Liver (tissue), 9 donors: Measurements from ENCODE around the gene NINJ1. TPM values are rescaled to one million over a fixed set of nuclear protein-coding genes. Genes with fewer than 3 reads are reported as not detected.

Source experiments
- DNase-seq: peaks from one replicate; pipeline ENCODE4 v3.0.0-alpha.2; 2017; ENCODE audit warnings: low spot score
- H3K27ac ChIP-seq, 2 donors: one replicate each; pipeline ENCODE4 v1.7.0; 2013; ENCODE audit warnings: inconsistent platforms in 2 of 2, low read length in 2 of 2, control low read depth in 1 of 2, low read depth in 1 of 2, mild to moderate bottlenecking in 1 of 2
- H3K27me3 ChIP-seq, 4 donors: one replicate each; pipeline versions ENCODE4 v1.6.1 to v1.7.0; 2013; ENCODE audit warnings: low read length in 3 of 4, inconsistent platforms in 1 of 4, mild to moderate bottlenecking in 1 of 4, moderate library complexity in 1 of 4; ENCODE audit not compliant: control insufficient read depth in 4 of 4, insufficient read depth in 4 of 4
- H3K36me3 ChIP-seq, 4 donors: one replicate each; pipeline versions ENCODE4 v1.6.1 to v1.7.0; 2013; ENCODE audit warnings: low read length in 3 of 4, mild to moderate bottlenecking in 3 of 4, low read depth in 1 of 4, moderate library complexity in 1 of 4; ENCODE audit not compliant: control insufficient read depth in 4 of 4, insufficient read depth in 3 of 4
- H3K4me1 ChIP-seq, 4 donors: one replicate each; pipeline versions ENCODE4 v1.6.1 to v1.7.0; 2013; ENCODE audit warnings: low read length in 3 of 4, mild to moderate bottlenecking in 3 of 4, moderate library complexity in 1 of 4; ENCODE audit not compliant: control insufficient read depth in 4 of 4, insufficient read depth in 4 of 4
- H3K4me3 ChIP-seq, 3 donors: one replicate each; pipeline versions ENCODE4 v1.6.1 to v1.7.0; 2013; ENCODE audit warnings: low read length in 3 of 3, control low read depth in 1 of 3, low read depth in 1 of 3, mild to moderate bottlenecking in 1 of 3
- H3K9ac ChIP-seq, 2 donors: one replicate each; pipeline ENCODE4 v1.7.0; 2013; ENCODE audit warnings: low read length in 2 of 2, mild to moderate bottlenecking in 2 of 2, moderate library complexity in 2 of 2, control low read depth in 1 of 2, low read depth in 1 of 2
- H3K9me3 ChIP-seq, 4 donors: one replicate each; pipeline versions ENCODE4 v1.6.1 to v1.7.0; 2013; ENCODE audit warnings: low read length in 3 of 4; ENCODE audit not compliant: control insufficient read depth in 4 of 4
- ATF3 ChIP-seq: IDR thresholded peaks from 2 replicates; pipeline ENCODE4 v1.6.1; 2016; ENCODE audit warnings: antibody characterized with exemption
- CTCF ChIP-seq: fragments of 150-350 bp; IDR thresholded peaks from 2 replicates; pipeline ENCODE4 v1.5.1; 2017; ENCODE audit warnings: improper control_type of control experiment, low read depth, low read length; ENCODE audit not compliant: missing input control
- EGR1 ChIP-seq, 2 donors: IDR thresholded peaks; 2 replicates each; pipeline ENCODE4 v1.6.1; 2016 to 2018; ENCODE audit warnings: antibody characterized with exemption in 2 of 2, low read depth in 2 of 2
- GABPA ChIP-seq, 2 donors: IDR thresholded peaks in 1 of 2; conservative IDR thresholded peaks in 1 of 2; 2 replicates each; pipeline ENCODE4 v1.6.1; 2016; ENCODE audit warnings: antibody characterized with exemption in 2 of 2, mild to moderate bottlenecking in 1 of 2, moderate library complexity in 1 of 2
- HNF4A ChIP-seq, 2 donors: conservative IDR thresholded peaks; 2 replicates each; pipeline ENCODE4 v1.6.1; 2016; ENCODE audit warnings: antibody characterized with exemption in 2 of 2, mild to moderate bottlenecking in 2 of 2
- JUND ChIP-seq, 2 donors: IDR thresholded peaks; 2 replicates each; pipeline ENCODE4 v1.6.1; 2016; ENCODE audit warnings: antibody characterized with exemption in 2 of 2
- MAX ChIP-seq: IDR thresholded peaks from 2 replicates; pipeline ENCODE4 v1.6.1; 2016; ENCODE audit warnings: antibody characterized with exemption
- NR2F2 ChIP-seq: IDR thresholded peaks from 2 replicates; pipeline ENCODE4 v1.6.1; 2016; ENCODE audit warnings: antibody characterized with exemption
- RAD21 ChIP-seq, 2 donors: IDR thresholded peaks; 2 replicates each; pipeline ENCODE4 v1.6.1; 2016; ENCODE audit warnings: antibody characterized with exemption in 2 of 2, mild to moderate bottlenecking in 2 of 2
- REST ChIP-seq: IDR thresholded peaks from 2 replicates; pipeline ENCODE4 v1.6.1; 2016; ENCODE audit warnings: antibody characterized with exemption, mild to moderate bottlenecking
- SP1 ChIP-seq: IDR thresholded peaks from 2 replicates; pipeline ENCODE4 v1.6.1; 2018; ENCODE audit warnings: antibody characterized with exemption, mild to moderate bottlenecking
- TAF1 ChIP-seq: conservative IDR thresholded peaks from 2 replicates; pipeline ENCODE4 v1.6.1; 2016; ENCODE audit warnings: antibody characterized with exemption, mild to moderate bottlenecking
- YY1 ChIP-seq: IDR thresholded peaks from 2 replicates; pipeline ENCODE4 v1.6.1; 2016; ENCODE audit warnings: antibody characterized with exemption, mild to moderate bottlenecking
- WGBS: extraction: QIAGEN DNeasy Blood & Tissue Kit; methylation state at CpG from one replicate; pipeline ENCODE4 v1.1.7; 2013; 5-methylcytosine and 5-hydroxymethylcytosine counted together
- polyA plus RNA-seq, 2 donors: library from polyadenylated mRNA; stranded (reverse) in 1 of 2; unstranded in 1 of 2; fragments of 200-250 nt in 1 of 2; fragments of >200 nt in 1 of 2; fragmentation: Nextera tagmentation in 1 of 2; extraction: Ambion mirVana in 1 of 2; gene quantifications; one replicate each; pipeline versions ENCODE4 v1.2.1 to v1.2.3, GENCODE V29; 2013 to 2015
- total RNA-seq, 2 donors: library from RNA; depleted of rRNA; stranded (reverse); fragments of >200 nt; gene quantifications; one replicate each; pipeline ENCODE4 v1.2.3, GENCODE V29; 2014
- donor health status: healthy.
- donor health status: healthy.
- donor health status: healthy.
- donor health status: healthy.
- donor health status: healthy.

Gene NINJ1
- total and polyA plus RNA-seq, 4 donors: 31.2 to 72.1 (median 55.2) TPM

- TF ChIP-seq HNF4A (conservative IDR thresholded peaks at IDR 0.05) (no peak), YY1 (no peak), JUND (IDR thresholded peaks at IDR 0.05) (no peak), REST (no peak), RAD21 (IDR thresholded peaks at IDR 0.05) (no peak), ATF3 (no peak), CTCF (no peak)
- Histone ChIP-seq H3K36me3 (peaks cover 0 to 5% (median 0%) of the 10 kb centered on the region in 4 donors), H3K4me3 (no peak overlapping the region), H3K4me1 (no peaks in the 10 kb centered on the region), H3K27me3 (no peaks in the 10 kb centered on the region), H3K27ac (no peak overlapping the region), H3K9me3 (no peaks in the 10 kb centered on the region), H3K9ac (no peak overlapping the region)
- DNase-seq: no peak
- 97% methylated on average over 9 of the region's 9 CpGs for WGBS
These were observed 53.6 kb downstream of the NINJ1 start for GRCh38 chr9:93080406-93080805.

GRCh38 chr9:93079371-93079770 lies 54.7 kb downstream of the NINJ1 start:
- Histone ChIP-seq H3K9ac (no peak overlapping the region), H3K27ac (no peak overlapping the region), H3K4me1 (no peaks in the 10 kb centered on the region), H3K27me3 (no peaks in the 10 kb centered on the region), H3K9me3 (no peaks in the 10 kb centered on the region), H3K4me3 (no peak overlapping the region), H3K36me3 (peaks cover 0 to 5% (median 0%) of the 10 kb centered on the region in 4 donors)
- no peak for TF ChIP-seq MAX
- TF ChIP-seq JUND (IDR thresholded peaks at IDR 0.05): no peak
- no peak for TF ChIP-seq GABPA (IDR thresholded peaks at IDR 0.05 in 1 of 2, conservative IDR thresholded peaks at IDR 0.05 in 1 of 2)
- no peak for TF ChIP-seq TAF1
- no peak for TF ChIP-seq SP1
- TF ChIP-seq EGR1 (IDR thresholded peaks at IDR 0.05; ENCODE audit: low read depth in 2 of 2): no peak
- TF ChIP-seq ATF3: no peak
- no peak for TF ChIP-seq NR2F2
- no peak for DNase-seq
- WGBS: 97% methylated on average over 13 of the region's 13 CpGs
